Hypothalamus (tissue), 51 donors: ENCODE measurements around the gene CNGB1.

Experiments used
- DNase-seq, 51 donors: peaks; one replicate each; lab custom pipeline; 2025; lab: John Stamatoyannopoulos, UW

Gene CNGB1

GRCh38 chr16:57997528-57998265, 26.8 kb upstream of the CNGB1 start:
- DNase-seq = no peak

- peak in 1 of 51 donors; percentile 7 for DNase-seq
Observed at GRCh38 chr16:57997176-57997527, 26.2 kb upstream of the CNGB1 start.

- DNase-seq = no peak
Observed at GRCh38 chr16:57996406-57997175, 25.7 kb upstream of the CNGB1 start.

GRCh38 chr16:57995721-57996405, 24.9 kb upstream of the CNGB1 start:
- DNase-seq = no peak

GRCh38 chr16:57994778-57995177, 23.9 kb upstream of the CNGB1 start:
- peak in 7 of 51 donors; percentile 10 to 23 (median 13) for DNase-seq

- DNase-seq = no peak
Observed at GRCh38 chr16:57994361-57994760, 23.4 kb upstream of the CNGB1 start.

- DNase-seq = no peak
Observed at GRCh38 chr16:57993897-57994296, 23.0 kb upstream of the CNGB1 start.

- DNase-seq = no peak
Observed at GRCh38 chr16:57993438-57993837, 22.5 kb upstream of the CNGB1 start.

GRCh38 chr16:57992084-57992483, 21.2 kb upstream of the CNGB1 start:
- DNase-seq = no peak

- DNase-seq = no peak
Observed at GRCh38 chr16:57991551-57992059, 20.7 kb upstream of the CNGB1 start.

- DNase-seq = peak in 12 of 51 donors; percentile 4 to 58 (median 31)
Observed at GRCh38 chr16:57988929-57989328, 18.0 kb upstream of the CNGB1 start.

- no peak for DNase-seq
Observed at GRCh38 chr16:57987441-57988177, 16.7 kb upstream of the CNGB1 start.

- DNase-seq = no peak
Observed at GRCh38 chr16:57986196-57986595, 15.3 kb upstream of the CNGB1 start.

- DNase-seq = no peak
Observed at GRCh38 chr16:57985204-57986181, 14.6 kb upstream of the CNGB1 start.

GRCh38 chr16:57984443-57985203, 13.7 kb upstream of the CNGB1 start:
- peak in 35 of 51 donors; percentile 11 to 77 (median 38) for DNase-seq

- DNase-seq = no peak
Observed at GRCh38 chr16:57982385-57982784, 11.5 kb upstream of the CNGB1 start.

- no peak for DNase-seq
Observed at GRCh38 chr16:57981636-57982035, 10.7 kb upstream of the CNGB1 start.

GRCh38 chr16:57979006-57979585, 8.2 kb upstream of the CNGB1 start:
- DNase-seq = no peak
